GM19397 (cell line): ENCODE results near the gene THSD7B.
"Not testable (repeated sequence)": the region's sequence is repeated elsewhere in the genome, so short reads cannot be mapped to it uniquely, and the experiment has no call there.

Experiments
- ATAC-seq: cut with Tn5 transposase; IDR thresholded peaks from one replicate; pipeline ENCODE4 v1.9.1; 2021; ENCODE audit warnings: mild to moderate bottlenecking, moderate library complexity; ENCODE audit not compliant: unreplicated experiment

The THSD7B gene

DNA sequence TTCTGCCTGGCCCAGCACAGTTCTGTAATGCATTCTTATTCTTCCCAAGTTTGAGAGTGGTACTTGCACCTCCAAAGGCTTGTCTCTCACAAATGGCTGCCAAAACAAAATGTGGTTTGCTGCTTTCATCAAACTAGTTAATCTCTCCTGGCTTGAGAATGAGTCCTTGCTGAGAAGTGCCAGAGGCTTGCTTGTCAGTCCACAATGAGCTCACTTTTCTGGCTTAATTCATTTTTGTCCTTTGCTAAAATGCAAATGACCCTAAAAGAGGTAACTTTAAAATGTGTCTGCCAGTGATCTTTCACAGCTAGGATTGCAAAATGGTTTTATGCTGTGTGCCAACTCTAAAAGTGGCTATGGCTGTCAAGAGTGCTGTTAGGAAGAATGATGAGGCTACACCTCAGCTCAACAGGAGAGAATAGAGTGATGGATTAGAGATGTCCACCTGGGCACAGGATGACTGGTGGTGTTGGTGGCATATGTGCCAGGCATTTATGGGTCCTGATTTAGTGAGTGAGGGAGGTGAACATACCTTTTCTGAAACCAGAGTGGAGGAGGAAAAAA lies 907.7 kb downstream of the THSD7B start:
- no peak for ATAC-seq

DNA sequence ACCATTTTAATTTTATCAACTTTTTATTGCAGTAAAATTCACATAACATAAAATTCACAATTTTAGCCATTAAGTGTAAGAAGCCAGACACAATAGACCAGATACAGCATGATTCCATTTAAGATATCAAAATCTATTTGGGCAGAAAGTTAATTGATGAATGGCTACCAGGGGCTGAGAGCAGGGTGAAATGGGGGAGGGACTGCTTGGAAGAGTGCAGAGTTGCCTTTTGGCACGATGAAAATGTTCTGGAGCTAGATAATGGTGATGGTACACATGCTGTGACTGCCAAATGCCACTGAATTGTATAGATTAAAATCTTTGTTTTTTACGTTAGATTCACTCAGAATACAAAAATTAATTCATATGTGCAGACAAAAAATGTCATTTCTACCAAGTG lies 909.6 kb downstream of the THSD7B start:
- no peak for ATAC-seq

DNA sequence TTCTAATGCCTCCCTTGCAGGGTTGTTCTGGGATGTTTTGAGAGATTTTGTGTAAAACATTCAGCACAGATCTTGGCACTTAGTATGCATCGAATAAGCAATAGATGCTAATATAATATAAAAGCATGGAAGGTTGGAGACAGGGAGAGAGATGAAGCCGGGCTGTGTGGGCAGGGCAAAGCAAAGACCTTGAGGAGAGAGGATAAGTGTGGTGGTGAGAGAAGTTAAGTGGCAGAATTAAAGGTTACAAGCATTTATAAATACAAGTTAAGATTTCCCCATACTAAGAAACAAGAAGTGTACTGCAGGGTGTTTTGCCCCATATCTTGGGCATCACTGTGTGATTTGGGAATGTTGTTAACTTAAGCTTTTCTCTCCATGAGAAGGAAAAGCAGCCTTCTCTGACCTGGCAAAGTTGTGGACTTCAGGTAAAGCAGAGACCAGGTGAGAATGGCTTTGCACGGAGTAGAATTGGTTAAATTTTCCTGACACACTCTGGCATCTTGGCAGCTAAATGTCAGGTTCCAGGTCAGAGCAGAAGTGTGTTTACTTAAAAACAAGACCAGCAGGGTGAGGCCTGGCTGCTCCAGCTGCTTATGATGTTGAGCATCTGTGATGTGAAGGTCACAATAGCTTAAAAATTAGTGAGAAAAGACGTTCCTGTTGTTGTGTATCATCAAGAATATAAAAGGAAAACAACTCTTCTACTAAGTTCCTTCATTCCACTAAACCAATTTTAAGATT lies 910.4 kb downstream of the THSD7B start:
- ATAC-seq = no peak

DNA sequence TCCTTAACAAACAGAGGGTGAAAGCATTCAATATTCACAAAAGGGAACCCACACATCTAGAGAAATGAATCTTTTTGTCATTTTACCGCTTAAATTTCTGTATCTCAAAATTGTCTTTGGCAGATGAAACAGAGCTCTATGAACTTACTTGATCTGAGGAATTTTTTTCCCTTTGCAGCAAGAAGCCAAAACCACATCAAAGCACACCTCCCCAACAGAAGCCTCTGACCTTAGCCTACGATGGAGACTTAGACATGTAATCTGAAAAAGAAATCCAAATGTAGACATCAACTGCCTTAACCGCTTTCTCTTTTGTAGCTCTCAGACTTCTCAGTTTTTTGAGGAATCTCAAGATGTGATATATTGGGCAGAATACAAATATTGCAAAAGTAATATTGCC lies 911.0 kb downstream of the THSD7B start:
- no peak for ATAC-seq

DNA sequence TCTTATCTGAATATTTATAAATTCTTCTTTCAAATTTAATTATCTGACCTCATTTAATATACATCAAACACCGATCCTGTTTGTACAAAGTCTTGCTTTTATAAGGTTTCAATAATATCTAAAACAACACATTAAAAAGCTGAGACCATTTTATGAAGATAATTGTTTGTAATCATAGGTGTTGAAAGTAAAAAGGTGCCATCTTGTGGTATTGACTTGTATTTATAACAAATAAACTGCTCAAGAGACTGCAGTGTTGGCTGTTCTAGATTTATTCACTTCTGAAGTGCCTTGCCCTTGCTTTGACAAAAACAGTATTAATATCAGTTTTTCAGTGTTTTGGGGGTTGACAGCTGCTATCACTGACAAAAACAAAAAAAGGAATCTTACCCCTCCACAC lies 912.1 kb downstream of the THSD7B start:
- ATAC-seq = no peak

DNA sequence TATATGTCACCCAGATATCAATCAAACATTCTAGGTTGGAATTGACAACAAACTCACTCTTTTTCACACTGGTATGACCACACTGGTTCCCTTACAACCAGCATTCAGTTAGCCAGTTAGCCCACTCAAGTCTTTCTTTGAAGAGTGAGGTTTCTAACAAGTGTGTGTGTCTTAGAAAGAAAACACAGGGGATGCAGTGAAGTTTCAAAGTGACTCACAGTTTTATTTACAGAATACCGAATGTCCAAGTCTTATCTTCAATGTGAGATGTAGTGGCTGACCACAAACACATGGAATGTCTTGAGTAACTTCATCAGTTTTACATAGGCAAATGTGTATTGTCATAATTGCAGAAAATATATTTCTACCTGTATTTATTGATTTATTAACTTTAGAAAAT lies 924.2 kb downstream of the THSD7B start:
- no peak for ATAC-seq

DNA sequence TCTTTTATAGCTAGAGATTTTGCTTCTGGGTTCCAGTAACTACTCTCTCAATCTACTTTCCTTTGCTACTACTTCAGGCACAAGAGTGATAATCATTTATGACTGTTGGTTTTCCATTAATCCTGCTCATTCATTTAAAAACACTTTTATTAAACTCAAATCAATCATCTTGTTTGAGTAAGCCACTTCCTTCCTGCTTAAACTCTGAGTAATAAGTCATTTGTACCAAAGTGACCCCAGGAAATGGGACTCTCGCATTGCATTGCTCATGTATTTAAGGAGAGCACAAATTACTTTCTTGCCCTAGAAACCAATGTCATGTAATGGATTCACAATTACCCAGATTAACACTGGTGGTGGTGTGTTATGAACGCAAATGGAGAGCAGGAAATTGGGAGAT lies 928.2 kb downstream of the THSD7B start:
- no peak for ATAC-seq

DNA sequence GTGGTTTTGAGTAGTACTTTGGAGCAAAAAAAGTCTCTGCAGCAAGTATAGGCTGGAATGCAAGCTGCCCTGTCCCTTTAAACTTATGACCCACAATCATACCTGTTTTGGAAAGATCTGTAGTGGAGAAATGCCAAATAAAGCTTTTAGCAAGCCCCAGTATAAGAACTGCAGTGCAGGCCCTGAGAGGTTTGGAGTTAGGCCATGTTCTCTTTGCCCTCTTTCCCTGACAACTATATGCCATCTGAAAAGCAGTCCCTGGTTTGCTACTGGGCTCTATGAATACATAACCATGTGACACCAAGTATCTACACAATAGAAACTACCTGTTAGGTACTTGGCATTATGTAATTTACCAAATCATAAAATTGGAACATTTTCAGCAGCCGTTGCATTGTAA lies 931.6 kb downstream of the THSD7B start:
- ATAC-seq = no peak

DNA sequence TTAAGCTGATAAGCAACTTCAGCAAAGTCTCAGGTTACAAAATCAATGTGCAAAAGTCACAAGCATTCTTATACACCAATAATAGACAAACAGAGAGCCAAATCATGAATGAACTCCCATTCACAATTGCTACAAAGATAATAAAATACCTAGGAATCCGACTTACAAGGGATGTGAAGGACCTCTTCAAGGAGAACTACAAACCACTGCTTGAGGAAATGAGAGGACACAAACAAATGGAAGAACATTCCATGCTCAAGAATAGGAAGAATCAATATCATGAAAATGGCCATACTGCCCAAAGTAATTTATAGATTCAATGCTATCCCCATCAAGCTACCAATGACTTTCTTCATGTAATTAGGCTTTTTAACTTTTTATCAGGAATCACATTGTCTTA lies 934.9 kb downstream of the THSD7B start:
- ATAC-seq = not testable (repeated sequence)

DNA sequence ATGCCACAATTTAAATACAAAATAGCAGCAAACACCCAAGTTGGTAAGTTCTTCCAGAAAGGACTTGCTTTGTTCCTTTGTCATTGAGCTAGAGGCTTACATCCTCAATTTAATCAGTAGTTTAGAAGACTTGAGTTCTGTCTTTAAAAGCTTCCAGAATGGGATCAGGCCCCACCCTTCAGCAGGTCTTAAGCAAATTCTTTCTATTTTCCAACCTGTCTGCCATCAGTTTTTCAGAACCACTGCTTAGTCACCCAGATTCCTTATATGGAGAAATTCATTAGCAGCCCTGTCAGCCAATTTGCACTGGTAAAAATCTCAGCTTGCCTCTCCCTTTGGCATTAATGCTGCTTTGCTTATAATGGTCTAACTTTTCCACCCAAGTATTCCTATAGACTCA lies 935.3 kb downstream of the THSD7B start:
- no peak for ATAC-seq

DNA sequence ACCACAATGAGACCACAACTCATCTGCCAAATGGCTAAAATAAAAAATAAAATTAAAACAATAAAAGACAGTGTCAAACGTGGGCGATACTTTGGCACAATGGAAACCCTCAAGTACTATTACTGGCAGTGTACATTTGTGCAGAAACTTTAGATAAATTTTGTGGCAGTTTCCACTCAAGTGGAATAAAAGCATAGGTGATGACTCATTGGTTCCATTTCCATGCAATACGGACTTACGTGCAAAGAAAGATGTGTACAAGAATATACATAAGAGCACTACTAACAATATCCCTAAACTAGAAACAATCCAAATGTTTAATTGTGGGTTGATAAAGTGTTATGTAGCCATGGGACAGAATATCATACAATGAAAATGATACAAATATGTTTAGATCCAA lies 940.0 kb downstream of the THSD7B start:
- no peak for ATAC-seq

DNA sequence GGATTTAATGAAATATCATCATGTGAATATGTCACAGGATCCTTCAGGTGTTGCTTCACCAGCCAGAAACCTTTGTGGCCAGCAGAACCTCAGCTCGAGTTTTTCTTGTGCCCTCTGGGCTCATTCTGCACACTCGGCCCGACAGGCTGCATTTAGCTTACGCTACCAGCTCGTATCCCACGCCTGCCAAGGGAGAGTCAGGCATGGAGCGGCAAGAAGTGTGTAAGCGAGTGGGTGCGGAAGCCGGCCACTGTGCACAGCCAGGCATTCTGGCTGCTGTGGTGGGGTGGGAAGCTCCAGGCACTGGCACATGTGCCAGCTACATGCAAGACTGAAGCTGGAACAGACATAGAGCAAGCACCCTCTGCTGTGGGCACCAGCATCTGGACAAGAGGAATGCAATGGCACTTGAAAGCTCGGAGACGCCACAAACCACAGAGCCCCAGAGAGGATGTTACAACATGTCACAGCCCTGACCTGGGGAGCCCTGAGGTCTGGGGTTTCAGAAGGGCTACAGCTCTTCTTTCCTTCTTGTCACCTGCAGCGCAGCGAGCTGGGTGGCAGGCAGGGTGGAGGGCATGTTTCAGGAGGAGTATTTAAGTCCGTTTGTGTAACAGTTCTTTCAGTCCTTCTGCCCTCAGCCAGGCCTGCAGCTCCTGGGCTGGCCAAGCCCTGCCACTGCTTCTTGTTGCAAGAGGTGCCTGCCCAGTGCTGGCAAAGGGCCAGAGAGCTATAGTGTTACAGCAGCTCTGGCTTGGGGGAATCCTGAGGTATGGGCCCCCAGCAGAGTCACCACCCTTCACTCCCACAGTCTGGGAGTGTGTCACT lies 941.7 kb downstream of the THSD7B start:
- ATAC-seq = no peak

DNA sequence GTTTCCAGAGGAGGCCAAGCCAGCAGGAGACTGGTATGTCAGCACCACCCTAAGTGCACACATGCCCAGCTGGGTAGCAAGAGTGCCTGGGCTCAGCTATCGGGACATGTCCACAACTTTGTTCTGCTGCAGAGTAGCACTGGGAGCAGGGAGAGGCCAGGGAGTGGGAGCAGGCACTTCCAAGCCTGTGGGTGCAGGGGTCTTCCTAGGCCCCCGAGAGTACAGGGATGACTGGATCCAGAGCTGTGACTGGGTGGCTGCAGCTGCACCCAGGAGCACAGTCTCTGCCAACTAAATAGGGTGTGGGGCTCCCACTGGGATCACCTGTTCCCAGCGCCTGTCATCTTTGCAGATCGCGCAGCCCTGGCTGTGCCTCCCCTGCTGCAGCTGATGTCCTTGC lies 943.0 kb downstream of the THSD7B start:
- ATAC-seq = no peak

DNA sequence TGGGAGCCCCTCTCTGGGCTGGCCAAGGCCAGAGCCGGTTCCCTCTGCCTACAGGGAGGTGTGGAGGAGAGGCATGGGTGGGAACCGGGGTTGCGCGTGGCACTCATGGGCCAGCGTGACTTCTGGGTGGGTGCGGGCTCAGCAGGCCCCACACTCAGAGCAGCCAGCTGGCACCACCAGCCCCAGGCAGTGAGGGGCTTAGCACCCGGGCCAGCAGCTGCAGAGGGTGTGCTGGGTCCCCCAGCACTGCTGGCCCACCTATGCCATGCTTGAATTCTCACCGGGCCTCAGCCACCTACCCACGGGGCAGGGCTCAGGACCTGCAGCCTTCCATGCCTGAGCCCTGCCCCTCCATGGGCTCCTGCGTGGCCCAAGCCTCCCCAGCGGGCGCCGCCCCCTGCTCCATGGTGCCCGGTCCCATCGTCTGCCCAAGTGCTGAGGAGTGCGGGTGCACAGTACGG lies 950.4 kb downstream of the THSD7B start:
- ATAC-seq = no peak

DNA sequence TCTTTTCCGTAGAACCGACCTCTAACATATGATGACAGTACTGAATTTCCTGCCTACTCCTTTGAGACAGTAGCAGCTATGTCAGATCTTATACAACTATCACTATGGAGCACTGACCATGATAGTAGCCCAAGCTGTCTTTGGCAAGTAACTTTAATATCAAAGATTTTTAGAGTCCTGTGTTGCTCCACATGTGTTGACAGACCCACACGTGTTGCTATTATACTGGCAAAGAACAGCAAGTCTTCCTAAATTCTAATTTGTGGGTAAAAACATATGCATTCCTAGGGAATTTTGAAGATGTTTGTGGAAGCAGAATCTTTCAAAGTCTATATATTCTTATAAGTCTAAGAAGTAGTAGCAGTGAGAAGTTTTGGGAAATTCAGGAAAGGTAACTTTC lies 953.4 kb downstream of the THSD7B start:
- no peak for ATAC-seq

DNA sequence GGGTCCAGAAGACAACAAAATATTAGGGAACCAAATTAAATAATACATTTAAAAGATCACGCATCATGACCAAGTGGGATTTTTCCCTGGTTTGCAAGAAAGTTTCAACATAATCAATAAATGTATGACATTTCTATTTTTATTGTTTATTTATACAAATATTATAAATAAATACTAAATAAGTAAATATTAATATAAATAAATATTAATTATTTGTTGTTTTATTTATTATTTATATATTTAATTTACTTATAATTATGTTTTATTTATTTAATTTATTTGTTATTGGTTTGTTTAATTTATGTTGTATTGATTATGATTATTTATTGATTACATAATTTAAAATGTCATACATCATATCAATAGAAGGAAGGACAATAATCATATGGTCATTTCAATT lies 956.4 kb downstream of the THSD7B start:
- no peak for ATAC-seq

DNA sequence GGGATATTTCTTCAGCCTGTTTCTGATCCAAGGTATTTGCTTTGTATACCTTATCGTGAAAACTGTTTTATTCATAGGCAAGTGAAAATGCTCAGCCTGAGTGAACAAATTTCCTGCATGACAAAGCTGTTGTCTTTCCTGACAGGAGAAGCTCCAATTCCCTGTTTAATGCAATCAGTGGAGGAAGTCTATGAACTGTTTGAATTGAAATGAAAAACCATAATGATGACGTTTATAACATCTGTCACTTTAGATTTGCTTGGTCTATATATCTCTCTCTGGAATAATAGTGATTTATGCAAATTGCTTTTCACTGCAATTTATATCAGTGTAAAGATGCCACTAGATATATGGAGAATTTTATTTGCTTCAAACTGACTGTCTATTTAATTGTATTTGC lies 959.6 kb downstream of the THSD7B start:
- no peak for ATAC-seq
